Adipose tissue (tissue), 3 donors: ENCODE data around the gene S100A1. TPM values are rescaled to one million over a fixed set of nuclear protein-coding genes. Genes with fewer than 3 reads are reported as not detected.
"Not testable (repeated sequence)": the region's sequence is repeated elsewhere in the genome, so short reads cannot be mapped to it uniquely, and the experiment has no call there.

Experiments used
- H3K27ac ChIP-seq: one replicate; pipeline ENCODE4 v1.5.1; 2013; ENCODE audit warnings: low read depth, low read length
- WGBS, 3 donors: extraction: QIAGEN DNeasy Blood & Tissue Kit; methylation state at CpG; one replicate each; pipeline ENCODE4 v1.1.7; 2013; 5-methylcytosine and 5-hydroxymethylcytosine counted together
- polyA plus RNA-seq, 3 donors: library from polyadenylated mRNA; stranded (reverse); fragments of 200-250 nt; gene quantifications; one replicate each; pipeline ENCODE4 v1.2.3, GENCODE V29; 2013
- donor health status: healthy with polysubstance abuse.
- donor health status: Bipolar disorder and iron deficiency.
- donor health status: healthy.

S100A1 gene
- polyA plus RNA-seq, 3 donors, result 6.7 to 100 (median 31.7) TPM

DNA sequence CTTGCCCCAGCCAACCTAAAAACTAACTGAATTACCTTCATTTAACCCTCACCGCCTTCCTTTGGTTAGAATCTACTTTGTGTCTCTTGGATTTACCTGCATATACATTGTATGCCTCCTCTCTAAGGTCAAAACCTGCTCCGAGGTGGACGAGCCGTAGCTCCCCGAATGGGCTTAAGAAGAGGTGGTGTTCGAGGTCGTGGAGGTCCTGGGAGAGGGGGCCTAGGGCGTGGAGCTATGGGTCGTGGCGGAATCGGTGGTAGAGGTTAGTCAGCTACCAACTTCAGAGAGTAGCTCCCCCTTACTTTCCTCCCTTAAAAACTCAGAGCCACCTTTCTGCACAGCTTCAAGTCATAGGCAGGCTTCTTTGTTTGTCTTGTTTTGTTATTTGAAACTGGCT lies 14.9 kb downstream of the S100A1 start:
- 90 to 91% (median 91%) methylated on average over 11 of the region's 11 CpGs for WGBS, 3 donors
- H3K27ac ChIP-seq, result no peak overlapping the region

- no peak overlapping the region for H3K27ac ChIP-seq
Observed at GRCh38 chr1:153643816-153644215, 15.6 kb downstream of the S100A1 start.

- H3K27ac ChIP-seq, result no peak overlapping the region
- 62 to 95% (median 75%) methylated on average over 5 of the region's 5 CpGs for WGBS, 3 donors
Observed at GRCh38 chr1:153646672-153647345, 18.6 kb downstream of the S100A1 start.

GRCh38 chr1:153647346-153647714 lies 19.1 kb downstream of the S100A1 start:
- no peak overlapping the region for H3K27ac ChIP-seq
- 57 to 70% (median 66%) methylated on average over 2 of the region's 2 CpGs for WGBS, 3 donors

- 85 to 88% (median 86%) methylated on average over 9 to 10 of the region's 10 CpGs for WGBS, 3 donors
- H3K27ac ChIP-seq, result no peak overlapping the region
Observed at GRCh38 chr1:153648000-153648643, 19.9 kb downstream of the S100A1 start.

- no peak overlapping the region for H3K27ac ChIP-seq
- WGBS, 3 donors, result 30 to 62% (median 58%) methylated on average over 3 of the region's 3 CpGs
Observed at GRCh38 chr1:153649137-153649862, 21.1 kb downstream of the S100A1 start.

DNA sequence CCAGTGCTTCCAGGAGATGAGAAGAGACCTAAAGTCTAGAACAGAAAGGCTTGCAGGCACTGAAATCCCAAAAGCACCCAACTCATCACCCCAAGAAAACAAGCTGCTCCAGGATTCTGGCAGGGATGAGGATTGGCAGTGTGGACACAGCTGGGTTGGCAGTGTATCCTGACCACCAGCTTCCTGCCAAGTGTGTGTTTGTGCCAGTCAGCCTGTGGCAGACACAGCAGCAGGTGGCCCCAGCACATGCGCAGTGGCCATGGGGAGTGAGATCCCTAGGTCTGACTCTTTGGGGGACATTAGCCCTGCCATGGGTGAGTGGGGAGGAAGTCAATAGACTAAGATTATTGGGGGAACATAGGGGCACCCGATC lies 21.6 kb downstream of the S100A1 start:
- H3K27ac ChIP-seq, result no peak overlapping the region
- WGBS, 3 donors, result 24 to 80% (median 79%) methylated on average over 2 of the region's 2 CpGs

GRCh38 chr1:153651771-153652170 lies 23.5 kb downstream of the S100A1 start:
- no peak overlapping the region for H3K27ac ChIP-seq
- WGBS, 3 donors, result 85 to 100% (median 88%) methylated on average over 1 of the region's 1 CpG

GRCh38 chr1:153652805-153653500 lies 24.7 kb downstream of the S100A1 start:
- 22 to 56% (median 36%) methylated on average over 3 of the region's 3 CpGs for WGBS, 3 donors
- H3K27ac ChIP-seq, result no peak overlapping the region

DNA sequence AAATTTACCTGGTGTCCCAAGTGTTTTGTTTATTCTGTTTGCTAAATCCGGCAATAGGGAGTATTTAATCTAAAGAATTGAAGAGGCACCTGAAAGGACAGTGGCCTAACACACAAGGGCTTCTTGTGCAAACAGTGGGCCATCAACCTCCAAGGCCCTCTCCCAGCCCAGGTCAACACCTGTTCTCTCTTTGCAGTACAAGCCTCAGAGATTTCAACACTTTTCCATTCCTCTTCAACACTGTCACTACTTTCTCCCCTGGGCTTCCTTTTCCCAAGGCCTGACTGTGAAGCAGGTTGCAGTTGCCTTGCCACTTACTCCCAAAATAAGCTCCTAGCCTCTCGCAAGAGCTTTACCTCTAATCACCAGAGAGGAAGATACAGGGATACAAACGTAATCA lies 27.1 kb downstream of the S100A1 start:
- no peak overlapping the region for H3K27ac ChIP-seq
- 70 to 91% (median 89%) methylated on average over 3 of the region's 3 CpGs for WGBS, 3 donors

DNA sequence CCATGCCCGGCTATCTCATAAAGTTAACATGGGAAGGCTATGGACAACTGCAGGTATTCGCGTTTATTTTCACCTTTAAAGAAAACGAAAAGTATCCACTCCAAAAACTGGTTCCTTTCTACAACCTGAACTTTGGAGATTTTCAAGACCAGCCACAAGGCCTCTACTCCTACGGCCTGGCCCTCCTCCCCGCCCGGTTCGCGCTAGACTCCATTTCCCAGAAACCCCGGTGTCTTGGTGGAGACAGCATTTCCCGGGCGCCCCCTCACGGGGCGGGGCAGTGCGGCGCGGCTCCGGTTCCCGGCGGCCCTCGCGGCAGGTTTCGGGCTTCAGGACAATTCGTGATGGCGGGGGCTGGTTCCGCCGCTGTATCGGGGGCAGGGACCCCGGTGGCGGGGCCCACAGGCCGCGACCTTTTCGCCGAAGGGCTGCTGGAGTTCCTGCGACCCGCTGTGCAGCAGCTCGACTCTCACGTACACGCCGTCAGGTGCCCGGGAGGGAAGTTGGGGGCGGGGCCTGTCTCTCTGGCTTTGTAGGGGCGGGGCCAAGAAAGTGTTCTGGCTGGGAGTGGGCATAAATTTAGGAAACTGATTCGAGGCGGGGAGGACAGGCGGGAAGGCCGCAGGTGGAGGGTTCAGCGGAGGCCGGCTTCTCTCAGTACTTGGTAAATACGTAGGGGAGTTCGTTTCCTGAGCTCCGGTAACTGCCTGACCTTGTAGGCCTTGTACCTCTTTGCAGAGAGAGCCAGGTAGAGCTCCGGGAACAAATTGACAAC lies 30.4 kb downstream of the S100A1 start, which contains the start of gene SNAPIN:
SNAPIN (plus strand) TSS at position 304 of the 775 bp plus-strand sequence; CDS start at position 345, 41 bp downstream.
- H3K27ac ChIP-seq, result peak within 1 kb of the TSS; percentile 64
- WGBS, 3 donors, result 2% methylated on average over 53 of the region's 53 CpGs

GRCh38 chr1:153659175-153659534 lies 30.9 kb downstream of the S100A1 start:
- WGBS, 3 donors, result 18 to 37% (median 33%) methylated on average over 8 of the region's 8 CpGs
- H3K27ac ChIP-seq, result peak overlapping the region; percentile 64

- no peak overlapping the region for H3K27ac ChIP-seq
- 52 to 78% (median 74%) methylated on average over 9 of the region's 9 CpGs for WGBS, 3 donors
Observed at GRCh38 chr1:153659656-153660055, 31.4 kb downstream of the S100A1 start.

- WGBS, 3 donors, result 65% methylated on average over 9 of the region's 9 CpGs
- H3K27ac ChIP-seq, result no peak overlapping the region
Observed at GRCh38 chr1:153661111-153661708, 33.0 kb downstream of the S100A1 start.

- no peak overlapping the region for H3K27ac ChIP-seq
- WGBS, 3 donors, result 54 to 62% (median 61%) methylated on average over 2 of the region's 2 CpGs
Observed at GRCh38 chr1:153662269-153662668, 34.0 kb downstream of the S100A1 start.

DNA sequence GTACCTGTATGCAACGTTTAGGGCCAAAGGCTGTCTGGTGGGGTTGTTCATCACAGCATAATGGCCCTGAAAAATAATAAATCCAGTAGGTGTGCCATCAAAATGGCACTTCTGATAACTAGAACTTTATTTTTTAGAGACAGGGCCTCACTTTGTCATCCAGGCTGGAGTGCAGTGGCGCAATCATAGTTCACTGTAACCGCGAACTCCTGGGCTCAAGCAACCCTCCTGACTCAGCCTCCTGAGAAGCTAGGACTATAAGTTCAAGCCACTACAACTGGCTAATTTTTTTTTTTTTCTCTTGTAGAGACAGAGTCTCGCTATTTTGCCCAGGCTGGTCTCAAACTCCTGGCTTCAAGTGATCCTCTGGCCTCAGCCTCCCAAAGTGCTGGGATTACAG lies 35.0 kb downstream of the S100A1 start:
- WGBS, 3 donors, result 73 to 84% (median 75%) methylated on average over 5 of the region's 5 CpGs
- no peak overlapping the region for H3K27ac ChIP-seq

- WGBS, 3 donors, result 83 to 91% (median 88%) methylated on average over 4 of the region's 4 CpGs
- no peak overlapping the region for H3K27ac ChIP-seq
Observed at GRCh38 chr1:153667439-153667838, 39.2 kb downstream of the S100A1 start.

- not testable (repeated sequence) for H3K27ac ChIP-seq
- WGBS, 3 donors, result 96 to 98% (median 97%) methylated on average over 8 of the region's 8 CpGs
Observed at GRCh38 chr1:153668672-153669071, 40.4 kb downstream of the S100A1 start.
